WTC11 (cell line): Measurements from ENCODE around the gene SOX5. TPM values are rescaled to one million over a fixed set of nuclear protein-coding genes. Genes with fewer than 3 reads are reported as not detected.

ENCODE experiments used
- ATAC-seq: fragments of 200-7000 bp; cut with Tn5 transposase; 2 replicates; pipeline ENCODE4 v1.10.0; 2021; ENCODE audit warnings: mild to moderate bottlenecking, moderate library complexity
- CTCF ChIA-PET: fragments of 300-600 bp; sonication (Branson Sonifier 250); formaldehyde crosslinking; loops from one replicate; lab custom pipeline; 2021; ENCODE audit warnings: antibody characterized with exemption; lab: Charles Lee
- POLR2A ChIA-PET: fragments of 350-600 bp; sonication (Branson Sonifier 250); formaldehyde crosslinking; loops from one replicate; lab custom pipeline; 2021; ENCODE audit warnings: antibody characterized with exemption; lab: Charles Lee
- DNase-seq: peaks from one replicate; pipeline ENCODE4 v3.0.0; 2021; ENCODE audit warnings: low spot score
- H3K27ac Mint-ChIP-seq: 2 replicates; pipeline ENCODE4 v1.8.0; 2021; ENCODE audit warnings: mixed read lengths
- H3K27me3 Mint-ChIP-seq: 2 replicates; pipeline ENCODE4 v1.8.0; 2021; ENCODE audit warnings: low read depth, mild to moderate bottlenecking, moderate library complexity, mixed read lengths
- H3K36me3 Mint-ChIP-seq: 2 replicates; pipeline ENCODE4 v1.8.0; 2021; ENCODE audit warnings: mixed read lengths
- H3K4me1 Mint-ChIP-seq: 2 replicates; pipeline ENCODE4 v1.8.0; 2022; ENCODE audit warnings: mixed read lengths
- H3K4me3 Mint-ChIP-seq: 2 replicates; pipeline ENCODE4 v1.8.0; 2021; ENCODE audit warnings: mild to moderate bottlenecking, moderate library complexity, mixed read lengths
- H3K9me3 Mint-ChIP-seq: 2 replicates; pipeline ENCODE4 v1.8.0; 2021; ENCODE audit warnings: mixed read lengths
- CREM ChIP-seq: sonication (generic); formaldehyde crosslinking; IDR thresholded peaks from 2 replicates; pipeline ENCODE4 v1.8.1; 2022; ENCODE audit warnings: mild to moderate bottlenecking, missing genetic modification reagents, moderate library complexity
- HMGA2 ChIP-seq: fragments of 250-450 bp; sonication (Bioruptor Pico); IDR thresholded peaks from 2 replicates; pipeline ENCODE4 v1.4.0; 2021; ENCODE audit warnings: mild to moderate bottlenecking, moderate library complexity
- KAT7 ChIP-seq: sonication (generic); formaldehyde crosslinking; IDR thresholded peaks from 2 replicates; pipeline ENCODE4 v1.8.1; 2023; ENCODE audit warnings: missing genetic modification reagents, mild to moderate bottlenecking, borderline replicate concordance
- MXD4 ChIP-seq: fragments of 250-450 bp; sonication (Bioruptor Pico); IDR thresholded peaks from 2 replicates; pipeline ENCODE4 v1.8.0; 2021; ENCODE audit warnings: mild to moderate bottlenecking, moderate library complexity, borderline replicate concordance
- MYBL2 ChIP-seq: sonication (generic); formaldehyde crosslinking; IDR thresholded peaks from 2 replicates; pipeline ENCODE4 v1.8.1; 2023; ENCODE audit warnings: mild to moderate bottlenecking, moderate library complexity, missing genetic modification reagents
- NFE2L1 ChIP-seq: sonication (generic); formaldehyde crosslinking; IDR thresholded peaks from 2 replicates; pipeline ENCODE4 v1.8.1; 2023; ENCODE audit warnings: missing genetic modification reagents
- OVOL2 ChIP-seq: fragments of 250-450 bp; sonication (Bioruptor Pico); IDR thresholded peaks from 2 replicates; pipeline ENCODE4 v1.9.0; 2021; ENCODE audit warnings: mild to moderate bottlenecking, borderline replicate concordance
- SOX15 ChIP-seq: fragments of 250-450 bp; sonication (Bioruptor Pico); IDR thresholded peaks from 2 replicates; pipeline ENCODE4 v1.9.0; 2021; ENCODE audit warnings: mild to moderate bottlenecking
- ZBTB21 ChIP-seq: sonication (generic); formaldehyde crosslinking; IDR thresholded peaks from 2 replicates; pipeline ENCODE4 v1.8.1; 2023; ENCODE audit warnings: mild to moderate bottlenecking, missing genetic modification reagents, borderline replicate concordance
- ZNF138 ChIP-seq: sonication (generic); formaldehyde crosslinking; conservative IDR thresholded peaks from 2 replicates; pipeline ENCODE4 v1.8.1; 2022; ENCODE audit warnings: mild to moderate bottlenecking, moderate library complexity, missing genetic modification reagents
- ZNF263 ChIP-seq: sonication (generic); formaldehyde crosslinking; IDR thresholded peaks from 2 replicates; pipeline ENCODE4 v1.8.1; 2022; ENCODE audit warnings: low read depth, mild to moderate bottlenecking, moderate library complexity, missing genetic modification reagents
- ZNF423 ChIP-seq: fragments of 250-450 bp; sonication (Bioruptor Pico); IDR thresholded peaks from 2 replicates; pipeline ENCODE4 v2.1.2; 2022; ENCODE audit warnings: mild to moderate bottlenecking, moderate library complexity
- total RNA-seq: library from RNA; stranded (reverse); gene quantifications from 3 replicates; pipeline ENCODE4 v1.2.3, GENCODE V29; 2021
- TF ChIP-seq, protein P1 (sequence below): fragments of 250-450 bp; sonication (Bioruptor Pico); IDR thresholded peaks from 2 replicates; pipeline ENCODE4 v1.9.0; 2021; ENCODE audit warnings: mild to moderate bottlenecking
- TF ChIP-seq, protein P2 (sequence below): sonication (generic); formaldehyde crosslinking; IDR thresholded peaks from 2 replicates; pipeline ENCODE4 v1.8.0; 2022; ENCODE audit warnings: mild to moderate bottlenecking, missing genetic modification reagents
- TF ChIP-seq, protein P3 (sequence below): sonication (generic); formaldehyde crosslinking; IDR thresholded peaks from 2 replicates; pipeline ENCODE4 v1.8.1; 2023; ENCODE audit warnings: mild to moderate bottlenecking, missing genetic modification reagents
- TF ChIP-seq, protein P4 (sequence below): sonication (generic); formaldehyde crosslinking; IDR thresholded peaks from 2 replicates; pipeline ENCODE4 v1.8.1; 2023; ENCODE audit warnings: mild to moderate bottlenecking, missing genetic modification reagents, moderate library complexity
- TF ChIP-seq, protein P5 (sequence below): fragments of 250-450 bp; sonication (Bioruptor Pico); IDR thresholded peaks from 2 replicates; pipeline ENCODE4 v1.9.0; 2021; ENCODE audit warnings: mild to moderate bottlenecking
- TF ChIP-seq, protein P6 (sequence below): sonication (generic); formaldehyde crosslinking; IDR thresholded peaks from 2 replicates; pipeline ENCODE4 v1.8.0; 2023; ENCODE audit warnings: missing genetic modification reagents, mild to moderate bottlenecking, borderline replicate concordance
- TF ChIP-seq, protein P7 (sequence below): sonication (generic); formaldehyde crosslinking; IDR thresholded peaks from 2 replicates; pipeline ENCODE4 v1.8.1; 2023; ENCODE audit warnings: mild to moderate bottlenecking, missing genetic modification reagents, moderate library complexity

Gene SOX5
- total RNA-seq, 1 experiment from 2014 or later, result 2.3 TPM

DNA sequence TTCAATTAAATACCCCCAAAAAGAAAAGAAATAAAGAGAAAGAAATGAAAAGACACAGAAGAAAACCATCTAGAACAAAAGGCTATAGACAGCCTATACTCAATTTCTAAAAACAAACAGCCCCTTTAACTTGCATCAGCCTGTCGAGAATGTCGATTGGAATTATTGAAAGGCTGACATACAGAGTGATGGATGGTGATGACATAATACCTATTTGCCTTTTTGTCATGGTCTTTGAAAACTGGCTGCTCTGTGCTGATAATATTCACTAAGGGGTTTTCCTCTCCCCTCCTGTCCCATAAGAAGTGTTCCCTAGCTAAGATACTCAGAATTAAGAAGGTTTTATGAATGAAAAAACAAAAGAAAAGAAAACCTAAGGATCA lies 393.7 kb downstream of the SOX5 start (continued):
- TF ChIP-seq, protein P1, sequence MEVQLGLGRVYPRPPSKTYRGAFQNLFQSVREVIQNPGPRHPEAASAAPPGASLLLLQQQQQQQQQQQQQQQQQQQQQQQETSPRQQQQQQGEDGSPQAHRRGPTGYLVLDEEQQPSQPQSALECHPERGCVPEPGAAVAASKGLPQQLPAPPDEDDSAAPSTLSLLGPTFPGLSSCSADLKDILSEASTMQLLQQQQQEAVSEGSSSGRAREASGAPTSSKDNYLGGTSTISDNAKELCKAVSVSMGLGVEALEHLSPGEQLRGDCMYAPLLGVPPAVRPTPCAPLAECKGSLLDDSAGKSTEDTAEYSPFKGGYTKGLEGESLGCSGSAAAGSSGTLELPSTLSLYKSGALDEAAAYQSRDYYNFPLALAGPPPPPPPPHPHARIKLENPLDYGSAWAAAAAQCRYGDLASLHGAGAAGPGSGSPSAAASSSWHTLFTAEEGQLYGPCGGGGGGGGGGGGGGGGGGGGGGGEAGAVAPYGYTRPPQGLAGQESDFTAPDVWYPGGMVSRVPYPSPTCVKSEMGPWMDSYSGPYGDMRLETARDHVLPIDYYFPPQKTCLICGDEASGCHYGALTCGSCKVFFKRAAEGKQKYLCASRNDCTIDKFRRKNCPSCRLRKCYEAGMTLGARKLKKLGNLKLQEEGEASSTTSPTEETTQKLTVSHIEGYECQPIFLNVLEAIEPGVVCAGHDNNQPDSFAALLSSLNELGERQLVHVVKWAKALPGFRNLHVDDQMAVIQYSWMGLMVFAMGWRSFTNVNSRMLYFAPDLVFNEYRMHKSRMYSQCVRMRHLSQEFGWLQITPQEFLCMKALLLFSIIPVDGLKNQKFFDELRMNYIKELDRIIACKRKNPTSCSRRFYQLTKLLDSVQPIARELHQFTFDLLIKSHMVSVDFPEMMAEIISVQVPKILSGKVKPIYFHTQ (CRISPR knock-in tag), result no peak
- TF ChIP-seq, protein P2, sequence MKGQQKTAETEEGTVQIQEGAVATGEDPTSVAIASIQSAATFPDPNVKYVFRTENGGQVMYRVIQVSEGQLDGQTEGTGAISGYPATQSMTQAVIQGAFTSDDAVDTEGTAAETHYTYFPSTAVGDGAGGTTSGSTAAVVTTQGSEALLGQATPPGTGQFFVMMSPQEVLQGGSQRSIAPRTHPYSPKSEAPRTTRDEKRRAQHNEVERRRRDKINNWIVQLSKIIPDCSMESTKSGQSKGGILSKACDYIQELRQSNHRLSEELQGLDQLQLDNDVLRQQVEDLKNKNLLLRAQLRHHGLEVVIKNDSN (CRISPR knock-in tag), result no peak
- TF ChIP-seq, protein P3, sequence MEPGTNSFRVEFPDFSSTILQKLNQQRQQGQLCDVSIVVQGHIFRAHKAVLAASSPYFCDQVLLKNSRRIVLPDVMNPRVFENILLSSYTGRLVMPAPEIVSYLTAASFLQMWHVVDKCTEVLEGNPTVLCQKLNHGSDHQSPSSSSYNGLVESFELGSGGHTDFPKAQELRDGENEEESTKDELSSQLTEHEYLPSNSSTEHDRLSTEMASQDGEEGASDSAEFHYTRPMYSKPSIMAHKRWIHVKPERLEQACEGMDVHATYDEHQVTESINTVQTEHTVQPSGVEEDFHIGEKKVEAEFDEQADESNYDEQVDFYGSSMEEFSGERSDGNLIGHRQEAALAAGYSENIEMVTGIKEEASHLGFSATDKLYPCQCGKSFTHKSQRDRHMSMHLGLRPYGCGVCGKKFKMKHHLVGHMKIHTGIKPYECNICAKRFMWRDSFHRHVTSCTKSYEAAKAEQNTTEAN (CRISPR knock-in tag), result no peak

DNA sequence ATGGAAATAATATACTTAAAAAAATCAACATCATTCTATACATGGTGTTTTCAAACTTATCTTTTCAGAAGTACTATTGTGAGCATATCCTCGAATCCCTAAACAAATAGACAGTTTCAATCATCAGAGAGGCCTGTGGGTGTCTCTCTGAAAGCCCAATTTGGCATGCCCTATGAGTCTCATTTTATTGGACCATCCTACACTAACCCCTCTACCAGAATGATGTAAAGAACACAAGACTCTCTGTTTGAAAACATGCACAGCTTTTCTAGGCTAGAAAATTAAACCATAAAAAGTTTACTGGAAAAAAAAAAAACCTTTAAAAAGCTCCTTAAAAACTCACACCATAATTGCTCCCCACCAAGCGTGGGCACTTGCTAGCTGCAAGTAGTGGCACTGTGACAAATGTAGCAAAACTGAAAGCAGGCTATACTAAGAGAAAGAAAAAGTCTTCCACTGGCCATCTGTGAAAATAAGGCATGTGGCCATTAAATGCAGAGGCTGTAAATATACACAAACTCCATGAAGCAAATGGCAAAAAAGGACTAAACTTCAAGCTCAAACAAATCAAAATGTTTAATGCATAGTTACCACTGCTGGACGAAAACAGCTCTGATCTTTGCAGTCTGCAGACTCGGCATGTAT lies 394.2 kb downstream of the SOX5 start:
- POLR2A ChIA-PET, result interaction anchor here (0.5 kb wide), 1 partner anchor 393 kb away, joined by 3 read pairs; no protein-coding TSS in a partner anchor
- no peak overlapping the region for H3K4me3 Mint-ChIP-seq
- no peaks in the 10 kb centered on the region for H3K36me3 Mint-ChIP-seq
- DNase-seq, result no peak
- H3K27ac Mint-ChIP-seq, result no peak overlapping the region
- no peaks in the 10 kb centered on the region for H3K9me3 Mint-ChIP-seq
- H3K27me3 Mint-ChIP-seq, result no peaks in the 10 kb centered on the region
- no peaks in the 10 kb centered on the region for H3K4me1 Mint-ChIP-seq
- ATAC-seq, result no peak
- CTCF ChIA-PET, result no interaction called here
- TF ChIP-seq, protein P4, sequence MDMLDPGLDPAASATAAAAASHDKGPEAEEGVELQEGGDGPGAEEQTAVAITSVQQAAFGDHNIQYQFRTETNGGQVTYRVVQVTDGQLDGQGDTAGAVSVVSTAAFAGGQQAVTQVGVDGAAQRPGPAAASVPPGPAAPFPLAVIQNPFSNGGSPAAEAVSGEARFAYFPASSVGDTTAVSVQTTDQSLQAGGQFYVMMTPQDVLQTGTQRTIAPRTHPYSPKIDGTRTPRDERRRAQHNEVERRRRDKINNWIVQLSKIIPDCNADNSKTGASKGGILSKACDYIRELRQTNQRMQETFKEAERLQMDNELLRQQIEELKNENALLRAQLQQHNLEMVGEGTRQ (CRISPR knock-in tag), result no peak
- TF ChIP-seq HMGA2 (CRISPR knock-in tag) (no peak), ZBTB21 (no peak), ZNF138 (CRISPR knock-in tag) (no peak), OVOL2 (CRISPR knock-in tag) (no peak), SOX15 (CRISPR knock-in tag) (no peak), ZNF423 (no peak), MYBL2 (CRISPR knock-in tag) (no peak), NFE2L1 (CRISPR knock-in tag) (no peak), KAT7 (no peak), ZNF263 (no peak), MXD4 (CRISPR knock-in tag) (no peak), CREM (CRISPR knock-in tag) (no peak)
- TF ChIP-seq, protein P1 (CRISPR knock-in tag), result no peak
- TF ChIP-seq, protein P5, sequence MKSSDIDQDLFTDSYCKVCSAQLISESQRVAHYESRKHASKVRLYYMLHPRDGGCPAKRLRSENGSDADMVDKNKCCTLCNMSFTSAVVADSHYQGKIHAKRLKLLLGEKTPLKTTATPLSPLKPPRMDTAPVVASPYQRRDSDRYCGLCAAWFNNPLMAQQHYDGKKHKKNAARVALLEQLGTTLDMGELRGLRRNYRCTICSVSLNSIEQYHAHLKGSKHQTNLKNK, result no peak
- TF ChIP-seq, protein P6, sequence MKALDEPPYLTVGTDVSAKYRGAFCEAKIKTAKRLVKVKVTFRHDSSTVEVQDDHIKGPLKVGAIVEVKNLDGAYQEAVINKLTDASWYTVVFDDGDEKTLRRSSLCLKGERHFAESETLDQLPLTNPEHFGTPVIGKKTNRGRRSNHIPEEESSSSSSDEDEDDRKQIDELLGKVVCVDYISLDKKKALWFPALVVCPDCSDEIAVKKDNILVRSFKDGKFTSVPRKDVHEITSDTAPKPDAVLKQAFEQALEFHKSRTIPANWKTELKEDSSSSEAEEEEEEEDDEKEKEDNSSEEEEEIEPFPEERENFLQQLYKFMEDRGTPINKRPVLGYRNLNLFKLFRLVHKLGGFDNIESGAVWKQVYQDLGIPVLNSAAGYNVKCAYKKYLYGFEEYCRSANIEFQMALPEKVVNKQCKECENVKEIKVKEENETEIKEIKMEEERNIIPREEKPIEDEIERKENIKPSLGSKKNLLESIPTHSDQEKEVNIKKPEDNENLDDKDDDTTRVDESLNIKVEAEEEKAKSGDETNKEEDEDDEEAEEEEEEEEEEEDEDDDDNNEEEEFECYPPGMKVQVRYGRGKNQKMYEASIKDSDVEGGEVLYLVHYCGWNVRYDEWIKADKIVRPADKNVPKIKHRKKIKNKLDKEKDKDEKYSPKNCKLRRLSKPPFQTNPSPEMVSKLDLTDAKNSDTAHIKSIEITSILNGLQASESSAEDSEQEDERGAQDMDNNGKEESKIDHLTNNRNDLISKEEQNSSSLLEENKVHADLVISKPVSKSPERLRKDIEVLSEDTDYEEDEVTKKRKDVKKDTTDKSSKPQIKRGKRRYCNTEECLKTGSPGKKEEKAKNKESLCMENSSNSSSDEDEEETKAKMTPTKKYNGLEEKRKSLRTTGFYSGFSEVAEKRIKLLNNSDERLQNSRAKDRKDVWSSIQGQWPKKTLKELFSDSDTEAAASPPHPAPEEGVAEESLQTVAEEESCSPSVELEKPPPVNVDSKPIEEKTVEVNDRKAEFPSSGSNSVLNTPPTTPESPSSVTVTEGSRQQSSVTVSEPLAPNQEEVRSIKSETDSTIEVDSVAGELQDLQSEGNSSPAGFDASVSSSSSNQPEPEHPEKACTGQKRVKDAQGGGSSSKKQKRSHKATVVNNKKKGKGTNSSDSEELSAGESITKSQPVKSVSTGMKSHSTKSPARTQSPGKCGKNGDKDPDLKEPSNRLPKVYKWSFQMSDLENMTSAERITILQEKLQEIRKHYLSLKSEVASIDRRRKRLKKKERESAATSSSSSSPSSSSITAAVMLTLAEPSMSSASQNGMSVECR (CRISPR knock-in tag), result no peak
- TF ChIP-seq, protein P7, sequence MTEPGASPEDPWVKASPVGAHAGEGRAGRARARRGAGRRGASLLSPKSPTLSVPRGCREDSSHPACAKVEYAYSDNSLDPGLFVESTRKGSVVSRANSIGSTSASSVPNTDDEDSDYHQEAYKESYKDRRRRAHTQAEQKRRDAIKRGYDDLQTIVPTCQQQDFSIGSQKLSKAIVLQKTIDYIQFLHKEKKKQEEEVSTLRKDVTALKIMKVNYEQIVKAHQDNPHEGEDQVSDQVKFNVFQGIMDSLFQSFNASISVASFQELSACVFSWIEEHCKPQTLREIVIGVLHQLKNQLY (CRISPR knock-in tag), result no peak
